Urinary bladder (tissue), 4 donors: ENCODE data around the gene CFAP58. TPM values are rescaled to one million over a fixed set of nuclear protein-coding genes. Genes with fewer than 3 reads are reported as not detected.

Source experiments
- DNase-seq: peaks from one replicate; pipeline ENCODE4 v3.0.0-alpha.2; 2015; ENCODE audit errors: extremely low spot score
- H3K27ac ChIP-seq: one replicate; pipeline ENCODE4 v1.5.1; 2013; ENCODE audit warnings: low read depth, mild to moderate bottlenecking, moderate library complexity
- H3K36me3 ChIP-seq: one replicate; pipeline ENCODE4 v1.6.1; 2013; ENCODE audit warnings: mild to moderate bottlenecking, moderate library complexity; ENCODE audit not compliant: insufficient read depth
- H3K4me1 ChIP-seq: one replicate; pipeline ENCODE4 v1.6.1; 2013; ENCODE audit warnings: mild to moderate bottlenecking, moderate library complexity; ENCODE audit not compliant: insufficient read depth
- H3K4me3 ChIP-seq: one replicate; pipeline ENCODE4 v1.5.1; 2013; ENCODE audit warnings: low read depth, low read length
- WGBS: extraction: QIAGEN DNeasy Blood & Tissue Kit; methylation state at CpG from one replicate; pipeline ENCODE4 v1.1.7; 2013; 5-methylcytosine and 5-hydroxymethylcytosine counted together
- polyA plus RNA-seq: library from polyadenylated mRNA; stranded (reverse); fragments of 200-250 nt; gene quantifications from one replicate; pipeline ENCODE4 v1.2.3, GENCODE V29; 2013
- total RNA-seq: library from RNA; depleted of rRNA; stranded (reverse); fragments of >200 nt; gene quantifications from one replicate; pipeline ENCODE4 v1.2.3, GENCODE V29; 2014
- donor health status: healthy with polysubstance abuse.
- donor health status: healthy.

The CFAP58 gene
- total and polyA plus RNA-seq, 2 donors = 0.34 to 0.69 TPM

DNA sequence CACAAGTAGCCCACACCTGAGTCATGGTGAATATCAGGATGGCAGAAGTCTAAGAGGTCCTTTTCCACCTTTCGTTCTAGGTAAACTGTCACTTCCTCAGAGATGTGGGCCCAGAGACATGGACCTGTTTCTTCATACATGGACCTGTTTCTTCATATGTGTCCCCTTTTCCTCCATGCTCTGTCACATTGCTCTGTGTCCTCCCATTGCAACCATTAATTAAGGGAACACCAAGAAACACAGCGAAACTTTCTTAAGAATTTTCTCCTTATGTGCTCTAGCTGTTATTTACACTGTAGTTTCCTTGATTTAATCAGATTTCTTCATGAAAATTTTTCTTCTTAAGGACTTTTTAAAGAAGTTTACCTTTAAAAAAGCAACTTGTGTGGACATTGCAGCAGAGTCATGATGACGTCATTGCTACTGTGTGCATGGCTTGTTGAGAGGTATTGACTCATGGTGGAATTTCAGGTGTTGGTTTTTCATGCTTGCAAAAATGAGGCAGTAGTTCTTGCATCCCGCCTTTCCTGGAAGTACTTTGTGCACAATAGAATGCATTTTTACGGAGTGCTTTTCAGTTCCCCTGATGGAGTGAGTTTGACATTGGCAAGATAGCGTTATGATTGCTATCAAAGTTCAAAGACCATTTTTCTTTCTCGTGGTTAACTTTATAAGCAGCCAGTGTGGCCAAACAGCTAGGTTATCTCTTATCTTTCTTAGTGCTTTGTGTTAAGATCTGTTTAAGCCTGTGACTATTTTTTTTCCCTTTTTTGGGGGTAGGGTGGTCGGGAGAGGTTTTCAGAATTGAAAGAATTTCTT, 37.7 kb downstream of the CFAP58 start:
- Histone ChIP-seq H3K27ac (no peak overlapping the region), H3K36me3 (no peaks in the 10 kb centered on the region), H3K4me1 (no peaks in the 10 kb centered on the region), H3K4me3 (no peak overlapping the region)
- peak; percentile 7 for DNase-seq
- whole genome bisulfite sequencing = 39% methylated on average over 8 of the region's 8 CpGs

DNA sequence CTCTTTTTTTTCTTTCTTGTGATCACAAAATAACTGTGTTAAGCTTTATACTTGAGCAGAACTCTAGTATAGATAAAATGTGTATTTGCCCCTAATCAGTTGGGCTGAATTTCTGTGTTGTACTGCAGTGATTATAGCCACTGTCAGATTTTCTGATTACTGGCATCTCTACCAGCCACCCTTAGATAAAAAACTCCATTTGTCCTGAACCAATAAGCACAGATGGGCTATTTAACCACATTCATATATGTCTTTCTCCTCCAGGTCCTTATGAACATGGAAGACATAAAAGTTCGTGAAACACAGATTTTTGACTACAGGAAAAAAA, 38.3 kb downstream of the CFAP58 start:
- H3K4me3 ChIP-seq = no peak overlapping the region
- H3K36me3 ChIP-seq = no peaks in the 10 kb centered on the region
- H3K27ac ChIP-seq = no peak overlapping the region
- no peaks in the 10 kb centered on the region for H3K4me1 ChIP-seq
- 36% methylated on average over 1 of the region's 1 CpG for WGBS
- DNase-seq = no peak

DNA sequence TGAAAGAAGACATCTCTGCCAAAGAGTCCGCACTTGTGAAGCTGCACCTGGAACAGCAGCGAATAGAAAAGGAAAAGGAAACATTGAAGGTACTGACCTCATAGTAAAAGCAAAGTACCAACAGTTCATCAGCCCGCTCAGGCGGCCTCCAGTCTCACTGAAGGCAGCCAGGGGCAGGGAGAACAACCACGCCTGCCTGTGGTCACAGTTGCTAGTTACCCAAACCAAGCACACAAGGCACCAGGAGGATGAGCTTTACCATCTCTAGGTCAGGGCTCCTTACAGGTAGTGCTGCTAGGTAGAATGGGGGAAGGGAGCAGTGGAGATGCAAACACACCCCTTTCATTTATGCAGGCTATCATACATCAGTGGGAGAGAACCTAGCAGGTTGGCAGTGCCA, 39.8 kb downstream of the CFAP58 start:
- no peak overlapping the region for H3K4me3 ChIP-seq
- no peaks in the 10 kb centered on the region for H3K4me1 ChIP-seq
- no peak for DNase-seq
- H3K36me3 ChIP-seq = no peaks in the 10 kb centered on the region
- 91% methylated on average over 5 of the region's 5 CpGs for WGBS
- no peak overlapping the region for H3K27ac ChIP-seq

DNA sequence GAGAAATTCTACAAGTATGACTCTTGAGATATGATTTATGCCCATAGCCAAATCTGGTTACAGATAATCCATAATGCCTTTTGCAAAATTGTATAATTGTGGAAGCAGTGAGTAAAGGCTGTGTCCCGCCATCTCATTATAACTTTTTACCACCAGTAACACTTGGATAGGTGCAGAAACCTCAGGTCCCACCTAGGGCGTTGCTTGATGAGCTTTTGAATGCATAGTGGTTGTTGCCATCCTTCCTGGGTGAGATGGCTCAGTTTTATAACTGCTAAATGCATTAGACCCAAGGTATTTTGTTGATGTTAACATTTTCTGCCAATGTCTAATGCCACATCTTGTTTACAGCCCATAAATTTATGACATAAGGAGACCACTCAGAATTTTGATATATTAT, 42.9 kb downstream of the CFAP58 start:
- DNase-seq = no peak
- H3K27ac ChIP-seq = no peak overlapping the region
- 81% methylated on average over 2 of the region's 2 CpGs for WGBS
- H3K36me3 ChIP-seq = no peaks in the 10 kb centered on the region
- no peaks in the 10 kb centered on the region for H3K4me1 ChIP-seq
- no peak overlapping the region for H3K4me3 ChIP-seq

DNA sequence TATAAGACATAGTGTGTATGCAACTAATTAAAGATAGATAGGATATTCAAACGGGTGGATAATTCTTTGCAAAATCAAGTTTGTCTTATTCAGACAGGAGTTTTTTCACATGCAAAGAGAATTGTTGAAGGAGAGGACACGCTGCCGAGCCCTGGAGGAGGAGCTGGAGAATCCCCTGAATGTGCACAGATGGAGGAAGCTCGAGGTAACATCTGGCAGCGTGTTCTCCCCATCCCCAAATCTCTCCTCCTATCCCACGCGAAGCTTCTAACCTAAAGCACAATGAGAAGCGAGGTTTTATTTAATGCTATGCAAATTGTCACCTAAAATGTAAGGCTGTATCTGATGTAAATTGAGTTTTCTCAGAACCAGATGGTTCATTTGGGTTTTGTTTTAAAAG, 50.0 kb downstream of the CFAP58 start:
- H3K36me3 ChIP-seq = no peaks in the 10 kb centered on the region
- 64% methylated on average over 8 of the region's 8 CpGs for WGBS
- DNase-seq = no peak
- H3K4me1 ChIP-seq = no peaks in the 10 kb centered on the region
- no peak overlapping the region for H3K4me3 ChIP-seq
- H3K27ac ChIP-seq = no peak overlapping the region

DNA sequence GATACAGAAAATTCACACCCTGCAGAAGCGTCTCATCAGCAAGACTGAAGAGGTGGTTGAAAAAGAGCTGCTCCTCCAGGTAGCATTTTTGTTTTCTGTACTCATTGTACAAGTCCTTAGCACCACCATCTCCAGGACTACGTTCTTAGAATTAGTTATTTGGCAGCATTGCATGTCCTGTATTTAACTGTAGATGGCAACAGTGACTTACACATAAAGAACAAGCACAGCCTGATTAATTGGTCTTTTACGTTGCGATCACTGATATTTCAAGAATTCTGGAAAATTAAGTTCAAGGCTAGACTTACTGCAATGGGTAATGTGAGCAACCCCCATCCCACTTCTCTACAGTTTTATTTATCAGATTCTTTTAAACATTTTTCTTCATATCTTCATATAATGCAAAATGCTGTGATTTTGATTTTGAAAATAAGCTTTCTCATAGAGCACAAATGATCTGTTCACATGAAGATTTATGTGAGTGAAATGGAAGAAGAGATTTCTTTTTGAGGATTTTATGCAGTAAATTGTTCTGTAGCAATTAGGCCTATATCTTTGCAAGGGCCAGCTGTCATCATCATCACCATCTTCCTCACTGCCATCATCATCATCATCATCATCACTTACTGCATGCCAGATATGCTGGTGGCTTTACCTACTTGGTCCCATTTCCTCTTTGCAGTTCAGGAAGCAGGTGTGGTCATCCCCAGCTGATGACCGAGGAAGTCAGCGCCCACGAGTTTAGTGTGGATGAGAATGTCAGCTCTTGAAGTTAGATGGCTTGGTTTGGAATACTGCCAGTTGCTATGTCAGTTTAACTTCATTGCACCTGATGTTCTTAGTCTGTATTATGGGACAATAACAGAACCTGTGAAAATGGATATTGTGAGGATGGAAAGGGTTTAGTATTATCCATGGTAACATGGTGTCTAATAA, 53.4 kb downstream of the CFAP58 start:
- no peak for DNase-seq
- H3K27ac ChIP-seq = no peak overlapping the region
- H3K36me3 ChIP-seq = no peaks in the 10 kb centered on the region
- H3K4me1 ChIP-seq = no peaks in the 10 kb centered on the region
- H3K4me3 ChIP-seq = no peak overlapping the region
- WGBS = 44% methylated on average over 7 of the region's 7 CpGs

DNA sequence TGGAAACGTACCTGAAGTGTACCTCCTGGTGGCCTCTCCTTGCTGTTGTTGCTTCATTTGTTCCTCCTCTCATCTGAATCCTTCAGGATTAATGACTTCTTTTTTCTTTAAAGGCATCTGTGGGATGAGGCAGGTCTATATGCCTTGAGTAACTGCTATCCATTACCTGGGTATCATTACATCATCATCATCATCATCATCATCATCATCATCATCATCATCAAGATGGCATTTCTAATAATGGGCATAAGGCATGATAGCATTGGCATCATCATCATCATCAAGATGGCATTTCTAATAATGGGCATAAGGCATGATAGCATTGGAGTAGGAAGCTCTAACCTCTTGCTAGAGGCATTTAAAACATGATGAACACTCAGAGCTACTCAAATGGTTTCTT, 59.9 kb downstream of the CFAP58 start:
- DNase-seq = no peak
- WGBS = 73% methylated on average over 1 of the region's 1 CpG
- Histone ChIP-seq H3K36me3 (no peaks in the 10 kb centered on the region), H3K27ac (no peak overlapping the region), H3K4me3 (no peak overlapping the region), H3K4me1 (no peaks in the 10 kb centered on the region)

DNA sequence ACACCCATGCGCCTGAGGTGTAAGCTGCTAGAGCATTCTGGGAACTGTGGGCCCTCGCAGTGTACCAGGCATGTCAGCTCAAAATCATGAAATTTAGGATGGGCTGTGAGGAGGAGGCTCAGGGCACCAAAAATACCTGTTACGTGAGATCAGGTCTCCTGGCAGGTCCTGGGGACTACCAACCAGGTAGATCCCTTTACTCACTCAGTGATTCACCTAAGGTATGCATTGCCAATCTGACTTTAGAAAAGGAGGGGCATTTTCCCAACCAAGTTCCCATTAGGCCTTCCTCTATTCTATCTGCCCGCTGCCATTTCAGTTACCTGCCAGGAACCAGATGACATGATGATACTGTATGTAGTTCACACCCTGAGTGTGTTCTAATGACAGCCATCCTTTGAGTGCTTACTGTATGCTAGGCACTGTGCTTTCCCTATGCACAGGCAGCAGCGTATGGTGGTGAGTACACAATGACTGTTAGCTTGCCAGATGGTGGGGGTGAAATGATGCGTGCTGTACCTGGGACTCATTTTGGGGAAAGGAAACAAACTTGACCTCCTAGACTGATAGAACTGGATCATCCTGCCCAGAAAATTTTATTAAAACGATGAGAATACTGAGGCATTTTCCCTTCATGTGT, 62.0 kb downstream of the CFAP58 start:
- no peaks in the 10 kb centered on the region for H3K4me1 ChIP-seq
- H3K4me3 ChIP-seq = no peak overlapping the region
- H3K27ac ChIP-seq = no peak overlapping the region
- WGBS = 84% methylated on average over 7 of the region's 7 CpGs
- DNase-seq = no peak
- no peaks in the 10 kb centered on the region for H3K36me3 ChIP-seq

DNA sequence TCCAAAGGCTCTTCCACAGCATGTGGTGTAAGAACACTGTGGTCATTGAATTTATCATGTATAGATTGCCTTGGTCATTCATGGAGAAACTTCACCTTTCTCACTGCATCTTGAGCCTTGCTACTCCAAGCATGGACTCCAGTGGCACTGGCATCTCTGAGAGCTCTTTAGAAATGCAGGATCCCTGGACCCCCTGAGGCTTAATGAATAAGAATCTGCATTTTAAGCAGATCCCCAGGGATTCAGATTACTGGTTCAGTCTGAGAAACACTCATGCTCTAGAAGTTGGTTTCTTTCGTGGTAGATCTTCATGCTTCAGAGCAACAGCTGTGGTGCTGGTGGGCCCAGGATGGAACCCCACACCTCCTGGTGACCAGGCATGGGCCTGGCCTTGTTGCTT, 63.2 kb downstream of the CFAP58 start:
- Histone ChIP-seq H3K4me1 (no peaks in the 10 kb centered on the region), H3K4me3 (no peak overlapping the region), H3K27ac (no peak overlapping the region), H3K36me3 (no peaks in the 10 kb centered on the region)
- DNase-seq = no peak
- 93% methylated on average over 1 of the region's 1 CpG for WGBS

DNA sequence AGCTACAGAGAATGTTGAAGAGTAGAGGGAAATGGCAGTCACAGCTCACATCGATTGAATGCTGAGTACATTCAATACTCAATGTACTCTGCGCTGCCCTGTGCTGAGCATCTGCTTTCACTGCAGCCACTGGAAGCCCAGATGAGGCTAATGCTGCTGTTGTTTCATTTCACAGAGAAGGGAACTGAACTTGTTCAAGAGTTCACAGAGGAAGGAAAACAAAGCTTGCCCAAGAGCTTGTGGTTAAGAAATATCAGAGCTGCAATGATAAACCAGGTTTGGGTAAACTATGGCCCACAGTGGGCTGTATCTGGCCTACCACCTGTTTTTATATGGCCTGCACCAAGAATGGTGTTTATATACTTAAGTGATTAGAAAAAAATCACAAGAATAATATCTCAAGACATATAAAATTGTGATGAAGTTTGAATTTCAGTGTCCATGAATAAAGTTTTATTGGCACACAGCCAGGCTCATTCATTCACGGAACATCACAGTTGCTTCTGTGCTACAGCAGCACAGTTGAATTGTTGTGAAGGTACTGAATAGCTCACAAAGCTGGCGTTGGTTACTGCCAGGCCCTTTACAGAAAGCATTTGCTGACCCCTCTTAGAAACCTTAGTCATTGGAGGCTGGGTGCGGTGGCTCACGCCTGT, 64.1 kb downstream of the CFAP58 start:
- 87% methylated on average over 6 of the region's 6 CpGs for WGBS
- DNase-seq = no peak
- H3K27ac ChIP-seq = no peak overlapping the region
- no peaks in the 10 kb centered on the region for H3K36me3 ChIP-seq
- H3K4me1 ChIP-seq = no peaks in the 10 kb centered on the region
- no peak overlapping the region for H3K4me3 ChIP-seq

DNA sequence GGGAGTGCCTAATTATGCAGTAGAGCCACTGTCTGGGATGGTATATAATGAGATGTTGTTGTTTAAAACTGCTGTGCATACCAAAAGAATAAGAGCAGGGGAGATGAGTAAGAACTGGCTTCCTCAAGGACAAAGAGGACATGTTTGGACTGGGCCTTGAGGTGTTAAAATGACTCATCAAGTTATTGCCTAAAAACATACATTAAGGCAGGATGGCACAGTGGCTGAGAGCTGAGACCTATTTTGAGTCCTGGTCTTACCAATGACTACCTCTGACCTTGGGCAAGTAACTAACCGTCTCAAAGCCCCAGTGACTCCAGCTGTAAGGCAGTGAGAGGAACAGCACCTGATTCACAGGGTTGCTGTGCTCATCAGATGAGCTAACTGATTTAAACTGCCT, 71.1 kb downstream of the CFAP58 start:
- H3K4me1 ChIP-seq = no peaks in the 10 kb centered on the region
- no peak overlapping the region for H3K27ac ChIP-seq
- no peak for DNase-seq
- no peak overlapping the region for H3K4me3 ChIP-seq
- H3K36me3 ChIP-seq = no peaks in the 10 kb centered on the region
- 63% methylated on average over 1 of the region's 1 CpG for WGBS

DNA sequence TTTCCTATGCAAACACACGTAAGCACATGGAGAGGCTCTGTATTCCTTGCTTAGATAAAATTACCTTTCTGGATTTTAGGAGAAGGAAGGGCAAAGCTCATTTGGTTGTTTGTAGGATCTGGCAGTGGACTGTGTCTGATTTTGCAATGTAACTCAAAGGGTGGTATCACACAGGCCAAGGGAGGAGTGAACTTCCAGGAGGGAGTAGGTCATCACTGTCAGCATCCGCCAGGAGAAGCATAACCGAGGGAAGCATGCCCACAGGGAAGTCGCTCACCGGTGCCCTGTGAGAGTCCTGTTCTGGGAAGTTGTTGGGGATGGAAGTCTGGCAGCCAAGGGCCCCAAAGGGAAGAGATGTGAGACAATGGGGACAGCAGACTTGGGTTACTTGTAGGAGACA, 74.4 kb downstream of the CFAP58 start:
- Histone ChIP-seq H3K4me1 (no peaks in the 10 kb centered on the region), H3K36me3 (no peaks in the 10 kb centered on the region), H3K4me3 (no peak overlapping the region), H3K27ac (no peak overlapping the region)
- DNase-seq = no peak
- WGBS = 75% methylated on average over 5 of the region's 5 CpGs

DNA sequence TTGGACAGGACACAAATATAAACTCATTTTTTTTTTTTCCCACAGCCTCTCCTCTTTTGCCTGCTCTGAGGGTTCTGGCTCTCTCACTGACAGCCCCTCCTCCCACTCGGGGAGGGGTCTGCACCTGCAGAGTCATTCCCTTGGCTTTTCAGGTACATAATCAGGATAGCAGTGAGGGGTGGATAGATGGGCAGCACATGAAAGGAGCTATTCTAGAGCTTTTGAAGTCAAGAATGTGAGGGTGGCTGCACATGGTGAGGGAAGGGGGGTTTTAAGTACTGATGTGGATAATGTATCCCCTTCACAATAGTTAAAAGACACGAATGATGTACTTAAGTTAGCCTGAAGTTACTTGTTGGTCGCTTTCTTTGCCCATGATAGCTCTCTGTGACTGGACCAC, 76.2 kb downstream of the CFAP58 start:
- no peak for DNase-seq
- Histone ChIP-seq H3K4me1 (no peaks in the 10 kb centered on the region), H3K36me3 (no peaks in the 10 kb centered on the region), H3K27ac (no peak overlapping the region), H3K4me3 (no peak overlapping the region)
- 28% methylated on average over 3 of the region's 3 CpGs for WGBS
